Esophagus muscularis mucosa (tissue), 3 donors: ENCODE results near the gene ECEL1.

Source experiments
- POLR2A ChIP-seq: fragments of 450-650 bp; IDR thresholded peaks from one replicate; pipeline ENCODE4 v1.6.1; 2017; ENCODE audit warnings: antibody characterized with exemption, moderate library complexity, mild to moderate bottlenecking, low read depth
- TF ChIP-seq, protein P1 (sequence below), 3 experiments: fragments of 200-600 bp in 2 of 3; fragments of 450-650 bp in 1 of 3; sonication (generic) in 2 of 3; IDR thresholded peaks; one replicate each; pipeline ENCODE4 v1.5.1; 2017 to 2019; ENCODE audit warnings: antibody characterized with exemption in 3 of 3, mild to moderate bottlenecking in 2 of 3, moderate library complexity in 1 of 3

DNA sequence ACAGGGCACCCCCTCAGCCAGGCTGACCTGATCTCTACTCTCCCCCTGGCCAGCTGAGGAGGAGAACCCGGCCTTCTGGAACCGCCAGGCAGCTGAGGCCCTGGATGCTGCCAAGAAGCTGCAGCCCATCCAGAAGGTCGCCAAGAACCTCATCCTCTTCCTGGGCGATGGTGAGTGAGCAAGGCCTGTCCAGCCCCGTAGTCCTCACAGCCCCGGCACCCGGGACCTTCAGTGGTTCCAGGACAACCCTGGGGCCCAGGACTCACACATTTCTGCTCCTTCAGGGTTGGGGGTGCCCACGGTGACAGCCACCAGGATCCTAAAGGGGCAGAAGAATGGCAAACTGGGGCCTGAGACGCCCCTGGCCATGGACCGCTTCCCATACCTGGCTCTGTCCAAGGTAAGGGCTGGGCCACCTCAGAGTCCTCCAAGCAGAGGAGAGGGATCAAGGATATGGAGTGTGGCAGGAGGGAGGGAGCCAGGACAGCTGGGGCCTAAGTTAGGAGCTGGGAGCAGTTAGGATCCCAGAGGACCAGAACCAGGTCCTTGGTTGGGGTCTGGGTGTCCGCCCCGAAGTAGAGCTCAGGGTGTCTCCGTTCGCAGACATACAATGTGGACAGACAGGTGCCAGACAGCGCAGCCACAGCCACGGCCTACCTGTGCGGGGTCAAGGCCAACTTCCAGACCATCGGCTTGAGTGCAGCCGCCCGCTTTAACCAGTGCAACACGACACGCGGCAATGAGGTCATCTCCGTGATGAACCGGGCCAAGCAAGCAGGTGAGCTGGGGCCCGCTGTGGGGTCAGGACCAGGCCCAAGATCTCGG, 31.1 kb downstream of the ECEL1 start:
- no peak for TF ChIP-seq POLR2A
- TF ChIP-seq, protein P1, sequence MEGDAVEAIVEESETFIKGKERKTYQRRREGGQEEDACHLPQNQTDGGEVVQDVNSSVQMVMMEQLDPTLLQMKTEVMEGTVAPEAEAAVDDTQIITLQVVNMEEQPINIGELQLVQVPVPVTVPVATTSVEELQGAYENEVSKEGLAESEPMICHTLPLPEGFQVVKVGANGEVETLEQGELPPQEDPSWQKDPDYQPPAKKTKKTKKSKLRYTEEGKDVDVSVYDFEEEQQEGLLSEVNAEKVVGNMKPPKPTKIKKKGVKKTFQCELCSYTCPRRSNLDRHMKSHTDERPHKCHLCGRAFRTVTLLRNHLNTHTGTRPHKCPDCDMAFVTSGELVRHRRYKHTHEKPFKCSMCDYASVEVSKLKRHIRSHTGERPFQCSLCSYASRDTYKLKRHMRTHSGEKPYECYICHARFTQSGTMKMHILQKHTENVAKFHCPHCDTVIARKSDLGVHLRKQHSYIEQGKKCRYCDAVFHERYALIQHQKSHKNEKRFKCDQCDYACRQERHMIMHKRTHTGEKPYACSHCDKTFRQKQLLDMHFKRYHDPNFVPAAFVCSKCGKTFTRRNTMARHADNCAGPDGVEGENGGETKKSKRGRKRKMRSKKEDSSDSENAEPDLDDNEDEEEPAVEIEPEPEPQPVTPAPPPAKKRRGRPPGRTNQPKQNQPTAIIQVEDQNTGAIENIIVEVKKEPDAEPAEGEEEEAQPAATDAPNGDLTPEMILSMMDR (IDR thresholded peaks at IDR 0.05): no peak
